K562 (cell line): Measurements from ENCODE around the gene PPP3CA. TPM values are rescaled to one million over a fixed set of nuclear protein-coding genes. Genes with fewer than 3 reads are reported as not detected.

ENCODE experiments used
- ATAC-seq: fragments of 200-7000 bp; cut with Tn5 transposase; 3 replicates; pipeline ENCODE4 v1.9.1; 2020; ENCODE audit warnings: moderate library complexity
- BruUV-seq: library from RNA; stranded (reverse); fragments of 400-500 nt; replicated peaks from 2 replicates; lab custom pipeline; 2021; lab: Mats Ljungman, UMichigan
- CTCF ChIA-PET: fragments of 300-600 bp; formaldehyde crosslinking; extraction: SDS; loops from one replicate; lab custom pipeline; 2021; ENCODE audit warnings: low intra/inter-chr PET ratio; lab: Yijun Ruan, JAX
- POLR2A ChIA-PET: fragments of 300-600, 350-650 bp; sonication (Branson Sonifier 250); formaldehyde crosslinking; extraction: SDS; loops from one replicate; lab custom pipeline; 2021; ENCODE audit warnings: antibody characterized with exemption, inconsistent platforms; lab: Yijun Ruan, JAX
- DNase-seq, 4 experiments: peaks; one replicate each; pipeline versions ENCODE4 v3.0.0 to v3.0.0-alpha.2; 2011 to 2018; ENCODE audit warnings: low spot score in 3 of 4, mixed read lengths in 3 of 4; ENCODE audit errors: extremely low read depth in 1 of 4
- FAIRE-seq: peaks from 2 replicates; lab custom pipeline; 2011; peaks lifted over from hg19 to GRCh38; lab: Jason Lieb, UNC
- H2AFZ ChIP-seq: 2 replicates; pipeline ENCODE4 v1.6.0; 2011; ENCODE audit warnings: low read depth, low read length, control low read depth, inconsistent platforms
- H3K27ac ChIP-seq: fragments of 200-600 bp; 3 replicates; pipeline ENCODE4 v1.8.0; 2011; ENCODE audit warnings: low read depth, mild to moderate bottlenecking, control low read depth, inconsistent platforms, low read length, moderate library complexity, mixed read lengths; ENCODE audit errors: extremely low read depth
- H3K27me3 ChIP-seq, 2 experiments: fragments of 300-600 bp in 1 of 2; 2 replicates in 1 of 2; 3 replicates in 1 of 2; pipeline versions ENCODE4 v1.6.0 to v1.8.0; 2011; ENCODE audit warnings: inconsistent platforms in 2 of 2, low read length in 2 of 2, mild to moderate bottlenecking in 1 of 2, mixed read lengths in 1 of 2, moderate library complexity in 1 of 2; ENCODE audit not compliant: control insufficient read depth in 2 of 2, insufficient read depth in 2 of 2
- H3K36me3 ChIP-seq: fragments of 300-600 bp; 3 replicates; pipeline ENCODE4 v1.8.0; 2011; ENCODE audit warnings: mild to moderate bottlenecking, low read length, inconsistent platforms; ENCODE audit not compliant: control insufficient read depth, insufficient read depth
- H3K4me1 ChIP-seq, 2 experiments: fragments of 200-600 bp in 1 of 2; replicated peaks in 1 of 2; 2 replicates in 1 of 2; 3 replicates in 1 of 2; pipeline versions ENCODE4 v1.5.1 to v1.8.0; 2011; ENCODE audit warnings: inconsistent platforms in 2 of 2, low read length in 2 of 2, mild to moderate bottlenecking in 1 of 2, mixed read lengths in 1 of 2, moderate library complexity in 1 of 2; ENCODE audit not compliant: control insufficient read depth in 2 of 2, insufficient read depth in 2 of 2
- H3K4me2 ChIP-seq: 2 replicates; pipeline ENCODE4 v1.6.1; 2011; ENCODE audit warnings: low read length, control low read depth, inconsistent platforms, mixed read lengths; ENCODE audit not compliant: insufficient read depth
- H3K4me3 ChIP-seq: fragments of 200-600 bp; sonication (generic), shearing (Covaris generic); 2 replicates; pipeline ENCODE4 v1.5.1; 2016; ENCODE audit warnings: control low read depth, inconsistent platforms
- H3K79me2 ChIP-seq: fragments of 200-600 bp; 3 replicates; pipeline ENCODE4 v1.8.0; 2011; ENCODE audit warnings: low read length, inconsistent platforms; ENCODE audit not compliant: control insufficient read depth, insufficient read depth
- H3K9ac ChIP-seq, 2 experiments: 2 replicates each; pipeline versions ENCODE4 v1.6.0 to v1.6.1; 2011; ENCODE audit warnings: low read depth in 2 of 2, low read length in 2 of 2, control low read depth in 1 of 2, inconsistent platforms in 1 of 2, mild to moderate bottlenecking in 1 of 2, mixed read lengths in 1 of 2; ENCODE audit not compliant: insufficient read depth in 1 of 2
- H3K9me1 ChIP-seq: one replicate; pipeline ENCODE4 v1.6.0; 2011; ENCODE audit warnings: inconsistent platforms, mild to moderate bottlenecking, low read length, moderate library complexity; ENCODE audit not compliant: control insufficient read depth, insufficient read depth
- H3K9me3 ChIP-seq: replicated peaks from 2 replicates; pipeline ENCODE4 v1.5.1; 2011; ENCODE audit warnings: low read depth, low read length, inconsistent platforms; ENCODE audit not compliant: control insufficient read depth, insufficient read depth
- H4K20me1 ChIP-seq: replicated peaks from 2 replicates; pipeline ENCODE4 v1.6.1; 2011; ENCODE audit warnings: low read length, inconsistent platforms, mixed read lengths; ENCODE audit not compliant: control insufficient read depth, insufficient read depth
- ETS1 ChIP-seq: conservative IDR thresholded peaks from 2 replicates; pipeline ENCODE4 v1.6.1; 2011; ENCODE audit warnings: low read depth, mild to moderate bottlenecking, low read length; ENCODE audit not compliant: control insufficient read depth
- FOS ChIP-seq: IDR thresholded peaks from 3 replicates; pipeline ENCODE4 v1.6.1; 2011; ENCODE audit not compliant: insufficient read length; ENCODE audit errors: extremely low read depth
- RBM14 ChIP-seq: fragments of 200-400 bp; formaldehyde crosslinking; IDR thresholded peaks from 2 replicates; pipeline ENCODE4 v1.6.1; 2018; ENCODE audit warnings: low read depth, mild to moderate bottlenecking, low read length, moderate library complexity, borderline replicate concordance; ENCODE audit not compliant: insufficient read depth
- RBM25 ChIP-seq: fragments of 200-400 bp; formaldehyde crosslinking; IDR thresholded peaks from 2 replicates; pipeline ENCODE4 v1.6.1; 2018; ENCODE audit warnings: low read length, low read depth, moderate library complexity; ENCODE audit not compliant: severe bottlenecking
- SAP30 ChIP-seq: fragments of 200-600 bp; sonication (generic); IDR thresholded peaks from 2 replicates; pipeline ENCODE4 v1.6.1; 2012; ENCODE audit warnings: borderline replicate concordance, low read depth, mild to moderate bottlenecking, moderate library complexity, low read length, control low read depth, inconsistent platforms; ENCODE audit not compliant: insufficient read depth, poor library complexity, severe bottlenecking
- SREBF1 ChIP-seq: fragments of 150-350 bp; IDR thresholded peaks from 2 replicates; pipeline ENCODE4 v1.6.1; 2014; ENCODE audit warnings: antibody characterized with exemption, low read depth, low read length, borderline replicate concordance
- USF2 ChIP-seq: sonication (generic); formaldehyde crosslinking; IDR thresholded peaks from 2 replicates; pipeline ENCODE4 v1.5.0; 2020; ENCODE audit warnings: missing genetic modification reagents
- ZFPM2 ChIP-seq: fragments of 250-450 bp; sonication (Bioruptor Pico); IDR thresholded peaks from 2 replicates; pipeline ENCODE4 v1.5.1; 2022; ENCODE audit warnings: mild to moderate bottlenecking
- ZNF384 ChIP-seq: IDR thresholded peaks from 2 replicates; pipeline ENCODE4 v1.6.1; 2012; ENCODE audit warnings: low read depth, low read length, improper control_type of control experiment
- ZNF518B ChIP-seq: fragments of 250-450 bp; sonication (Bioruptor Pico); IDR thresholded peaks from 2 replicates; pipeline ENCODE4 v1.5.0; 2021; ENCODE audit warnings: mild to moderate bottlenecking, moderate library complexity
- ZNF583 ChIP-seq: fragments of 250-450 bp; sonication (Bioruptor Pico); IDR thresholded peaks from 2 replicates; pipeline ENCODE4 v1.4.0; 2020
- in situ Hi-C: fragments of 300-500 bp; cut with MboI; formaldehyde crosslinking; loops from 4 replicates; pipeline ENCODE4 v1.15.0; 2018; ENCODE audit warnings: inconsistent platforms, mixed read lengths
- intact Hi-C: fragments of 100-400 bp; cut with micrococcal nuclease; formaldehyde crosslinking; loops from 2 replicates; pipeline ENCODE4 v1.14.2; 2022
- polyA plus RNA-seq, 8 experiments: library from polyadenylated mRNA; depleted of rRNA in 4 of 8; stranded (reverse) in 5 of 8; unstranded in 3 of 8; fragments of >200 nt; fragmentation: Nextera tagmentation in 2 of 8; fragmentation: Illumina TruSeq in 1 of 8; extraction: Ambion mirVana in 2 of 8; extraction: Trizol in 1 of 8; gene quantifications; 2 replicates each; pipeline versions ENCODE4 v1.2.1 to v1.2.3, GENCODE V29; 2011 to 2014; ENCODE audit warnings: inconsistent platforms in 1 of 8, missing spikeins in 1 of 8
- total RNA-seq, 7 experiments: library from RNA; depleted of rRNA in 6 of 7; stranded (reverse); fragments of >200 nt in 6 of 7; fragmentation: Illumina TruSeq in 2 of 7; extraction: Trizol in 2 of 7; gene quantifications; 2 replicates each; pipeline versions ENCODE4 v1.2.1 to v1.2.3, GENCODE V29; 2011 to 2021; ENCODE audit warnings: low replicate concordance in 1 of 7

The PPP3CA gene
- total and polyA plus RNA-seq, 9 of the 15 experiments (the other 6 are each of a cell fraction or from before 2014, with no cell fraction given): 0.94 to 3.2 (median 1.6) TPM

GRCh38 chr4:101262683-101263082, 84.6 kb downstream of the PPP3CA start:
- Histone ChIP-seq H3K27ac (no peak overlapping the region), H3K4me3 (no peak overlapping the region), H2AFZ (no peak overlapping the region), H3K4me2 (no peak overlapping the region), H3K9ac (no peak overlapping the region), H3K27me3 (no peaks in the 10 kb centered on the region)
- DNase-seq: no peak
- POLR2A ChIA-PET: interaction anchor here (1.4 kb wide), 1 partner anchor 12 kb away, joined by 3 read pairs; no protein-coding TSS in a partner anchor
- TF ChIP-seq ZNF518B (CRISPR knock-in tag) (no peak), ZFPM2 (no peak), SREBF1 (no peak), RBM14 (no peak), ETS1 (no peak), ZNF583 (CRISPR knock-in tag) (no peak), ZNF384 (no peak), USF2 (CRISPR knock-in tag) (no peak), SAP30 (no peak), FOS (no peak), RBM25 (no peak)
- TF ChIP-seq, all 486 proteins: peak for 0
- no TSS peak for BruUV-seq
- FAIRE-seq (no peak), ATAC-seq (no peak)
- no peaks in the 10 kb centered on the region for H4K20me1 ChIP-seq
- H3K9me1 ChIP-seq: no peaks in the 10 kb centered on the region
- H3K9me3 ChIP-seq: no peaks in the 10 kb centered on the region
- no peaks in the 10 kb centered on the region for H3K4me1 ChIP-seq
- in situ Hi-C loops: no loop called here
- CTCF ChIA-PET: no interaction called here
- intact Hi-C loops: no loop called here
- no peaks in the 10 kb centered on the region for H3K79me2 ChIP-seq
- H3K36me3 ChIP-seq: no peaks in the 10 kb centered on the region
